Measurements from ENCODE around the gene LTC4S.

Gene LTC4S

DNA sequence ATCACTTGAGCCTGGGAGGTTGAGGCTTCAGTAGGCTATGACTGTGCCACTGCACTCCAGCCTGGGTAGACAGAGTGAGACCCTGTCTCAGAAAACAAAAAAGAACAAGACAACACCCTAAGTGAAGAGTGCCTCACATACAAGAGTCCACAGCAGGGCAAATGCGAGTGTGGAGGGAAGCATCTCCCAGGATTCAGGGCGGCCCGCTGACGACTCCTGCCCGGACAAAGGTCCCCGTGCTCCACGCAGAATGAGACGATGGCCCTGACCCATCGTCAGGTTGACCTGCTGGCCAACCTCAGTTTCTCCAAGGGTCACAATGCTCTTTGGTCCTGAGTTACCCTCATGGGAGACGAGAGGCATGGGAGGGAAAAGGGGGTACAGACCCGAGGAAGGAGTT is 46.5 kb downstream of the LTC4S start:
- DNase-seq (ENCODE audit: insufficient read length, low spot score) (no peak), FAIRE-seq (no peak)

DNA sequence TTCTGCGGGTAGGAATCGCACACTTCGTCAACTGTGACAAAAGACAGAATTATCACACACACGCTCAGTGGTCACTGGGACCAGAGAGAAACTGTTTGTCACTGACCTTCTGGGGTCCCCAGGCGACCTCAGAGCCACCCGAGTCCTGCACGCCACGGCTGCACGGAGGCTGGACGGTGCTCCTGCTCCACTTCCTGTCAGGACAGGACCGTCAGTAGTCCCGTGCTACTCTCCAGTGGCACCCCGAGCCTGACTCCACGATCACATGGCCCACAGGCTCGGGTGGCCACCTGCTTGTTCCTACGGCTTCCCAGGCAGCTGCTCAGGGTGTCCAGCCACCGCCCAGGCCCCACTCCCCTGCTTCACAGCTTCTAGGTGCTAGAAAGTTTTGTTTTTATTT is 47.0 kb downstream of the LTC4S start:
- no peak for DNase-seq (ENCODE audit: insufficient read length, low spot score)
- FAIRE-seq: no peak

DNA sequence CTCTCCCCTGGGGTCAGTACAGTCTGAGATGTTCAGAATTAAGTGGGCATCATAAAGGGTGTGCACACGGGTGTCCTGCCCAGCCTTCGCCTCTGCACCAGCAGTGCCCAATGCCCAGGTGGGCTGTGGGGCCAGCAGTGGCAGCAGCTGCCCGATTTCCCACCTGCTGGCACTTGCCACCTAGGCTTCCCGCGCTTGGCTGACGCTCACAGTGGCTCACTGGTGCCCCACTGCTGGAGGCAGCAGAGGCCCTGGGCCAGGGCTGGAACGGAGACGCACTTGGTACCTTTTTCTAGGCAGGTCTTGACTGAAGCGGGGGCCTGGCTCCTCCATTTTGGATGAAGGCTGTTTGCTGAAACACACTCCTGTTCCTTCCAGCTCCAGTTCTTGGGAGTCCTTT is 47.8 kb downstream of the LTC4S start:
- FAIRE-seq (no peak), DNase-seq (ENCODE audit: insufficient read length, low spot score) (no peak)

All from GM19239 (cell line).